ENCODE data around the gene SERPINI1.
A peak's percentile ranks its signal among the peaks of the same experiment; 100 is the strongest.
"Not testable (repeated sequence)": the region's sequence is repeated elsewhere in the genome, so short reads cannot be mapped to it uniquely, and the experiment has no call there.

SERPINI1 gene

GRCh38 chr3:167787440-167787839 lies 51.9 kb downstream of the SERPINI1 start:
- DNase-seq (ENCODE audit: low spot score) = no peak

- no peak for DNase-seq (ENCODE audit: low spot score)
Measured at GRCh38 chr3:167798443-167798842, 62.9 kb downstream of the SERPINI1 start.

- no peak for DNase-seq (ENCODE audit: low spot score)
Measured at GRCh38 chr3:167808910-167809309, 73.4 kb downstream of the SERPINI1 start.

- no peak for DNase-seq (ENCODE audit: low spot score)
Measured at GRCh38 chr3:167810236-167810635, 74.7 kb downstream of the SERPINI1 start.

- no peak for DNase-seq (ENCODE audit: low spot score)
Measured at GRCh38 chr3:167811031-167811430, 75.5 kb downstream of the SERPINI1 start.

GRCh38 chr3:167813169-167814123 lies 77.9 kb downstream of the SERPINI1 start:
- no peak for DNase-seq (ENCODE audit: low spot score)

GRCh38 chr3:167814441-167814951 lies 79.0 kb downstream of the SERPINI1 start:
- DNase-seq (ENCODE audit: low spot score) = peak; percentile 68

GRCh38 chr3:167816953-167817352 lies 81.4 kb downstream of the SERPINI1 start:
- DNase-seq (ENCODE audit: low spot score) = no peak

GRCh38 chr3:167820102-167820865 lies 84.8 kb downstream of the SERPINI1 start:
- DNase-seq (ENCODE audit: low spot score) = no peak

- no peak for DNase-seq (ENCODE audit: low spot score)
Measured at GRCh38 chr3:167821248-167821805, 85.8 kb downstream of the SERPINI1 start.

GRCh38 chr3:167823738-167824137 lies 88.2 kb downstream of the SERPINI1 start:
- DNase-seq (ENCODE audit: low spot score) = no peak

GRCh38 chr3:167827588-167827987 lies 92.1 kb downstream of the SERPINI1 start:
- not testable (repeated sequence) for DNase-seq (ENCODE audit: low spot score)

GRCh38 chr3:167829071-167829470 lies 93.5 kb downstream of the SERPINI1 start:
- no peak for DNase-seq (ENCODE audit: low spot score)

GRCh38 chr3:167830007-167830406 lies 94.5 kb downstream of the SERPINI1 start:
- no peak for DNase-seq (ENCODE audit: low spot score)

GRCh38 chr3:167835359-167835758 lies 99.8 kb downstream of the SERPINI1 start:
- no peak for DNase-seq (ENCODE audit: low spot score)

- DNase-seq (ENCODE audit: low spot score) = no peak
Measured at GRCh38 chr3:167835953-167836352, 100.4 kb downstream of the SERPINI1 start.

- DNase-seq (ENCODE audit: low spot score) = no peak
Measured at GRCh38 chr3:167837466-167837865, 101.9 kb downstream of the SERPINI1 start.

- DNase-seq (ENCODE audit: low spot score) = no peak
Measured at GRCh38 chr3:167839460-167840134, 104.1 kb downstream of the SERPINI1 start.

GRCh38 chr3:167840247-167840646 lies 104.7 kb downstream of the SERPINI1 start:
- no peak for DNase-seq (ENCODE audit: low spot score)

GRCh38 chr3:167843481-167843880 lies 108.0 kb downstream of the SERPINI1 start:
- no peak for DNase-seq (ENCODE audit: low spot score)

- DNase-seq (ENCODE audit: low spot score) = no peak
Measured at GRCh38 chr3:167843886-167844285, 108.4 kb downstream of the SERPINI1 start.

GRCh38 chr3:167844528-167844927 lies 109.0 kb downstream of the SERPINI1 start:
- DNase-seq (ENCODE audit: low spot score) = no peak
